Progenitor cell of endocrine pancreas (in vitro differentiated cells): Measurements from ENCODE around the gene KLHDC3. TPM values are rescaled to one million over a fixed set of nuclear protein-coding genes. Genes with fewer than 3 reads are reported as not detected.

ENCODE experiments used
- DNase-seq: peaks from one replicate; pipeline ENCODE4 v3.0.0; 2021; ENCODE audit warnings: low spot score; ENCODE audit not compliant: unreplicated experiment
- H3K27ac Mint-ChIP-seq: 2 replicates; pipeline ENCODE4 v1.8.0; 2021; ENCODE audit warnings: mild to moderate bottlenecking, moderate library complexity, mixed read lengths
- H3K27me3 Mint-ChIP-seq: 2 replicates; pipeline ENCODE4 v1.8.0; 2021; ENCODE audit warnings: mixed read lengths
- H3K36me3 Mint-ChIP-seq: 2 replicates; pipeline ENCODE4 v1.8.0; 2022; ENCODE audit warnings: mixed read lengths; ENCODE audit not compliant: insufficient read depth
- H3K4me1 Mint-ChIP-seq: 2 replicates; pipeline ENCODE4 v1.8.0; 2021; ENCODE audit warnings: low read depth, mixed read lengths
- H3K4me3 Mint-ChIP-seq: 2 replicates; pipeline ENCODE4 v1.8.0; 2021; ENCODE audit warnings: low read depth, mild to moderate bottlenecking, moderate library complexity, mixed read lengths
- H3K9me3 Mint-ChIP-seq: 2 replicates; pipeline ENCODE4 v1.8.0; 2021; ENCODE audit warnings: low read depth, mixed read lengths
- CTCF ChIP-seq: fragments of 200-600 bp; sonication (generic); IDR thresholded peaks from one replicate; pipeline ENCODE4 v1.5.0; 2021; ENCODE audit warnings: antibody characterized with exemption, mild to moderate bottlenecking; ENCODE audit not compliant: unreplicated experiment
- total RNA-seq: library from RNA; stranded (reverse); gene quantifications from 2 replicates; pipeline ENCODE4 v1.2.1, GENCODE V29; 2021

The KLHDC3 gene
- total RNA-seq, 1 donor from 2014 or later: 91.1 TPM

GRCh38 chr6:43029120-43029519, 15.1 kb downstream of the KLHDC3 start:
- H3K4me3 Mint-ChIP-seq: no peak overlapping the region
- H3K9me3 Mint-ChIP-seq: no peaks in the 10 kb centered on the region
- H3K36me3 Mint-ChIP-seq: peaks cover 31% of the 10 kb centered on the region
- H3K27ac Mint-ChIP-seq: peak overlapping the region; percentile 37
- no peaks in the 10 kb centered on the region for H3K27me3 Mint-ChIP-seq
- DNase-seq: no peak
- no peak for TF ChIP-seq CTCF
- no peaks in the 10 kb centered on the region for H3K4me1 Mint-ChIP-seq

GRCh38 chr6:43032326-43032725, 18.3 kb downstream of the KLHDC3 start:
- H3K4me1 Mint-ChIP-seq: no peaks in the 10 kb centered on the region
- H3K27ac Mint-ChIP-seq: no peak overlapping the region
- H3K27me3 Mint-ChIP-seq: no peaks in the 10 kb centered on the region
- no peaks in the 10 kb centered on the region for H3K9me3 Mint-ChIP-seq
- no peak for DNase-seq
- TF ChIP-seq CTCF: no peak
- peaks cover 22% of the 10 kb centered on the region for H3K36me3 Mint-ChIP-seq
- no peak overlapping the region for H3K4me3 Mint-ChIP-seq

- Mint-ChIP-seq H3K4me1 (no peaks in the 10 kb centered on the region), H3K4me3 (no peak overlapping the region), H3K9me3 (no peaks in the 10 kb centered on the region), H3K27ac (no peak overlapping the region), H3K36me3 (peaks cover 26% of the 10 kb centered on the region), H3K27me3 (no peaks in the 10 kb centered on the region)
- no peak for TF ChIP-seq CTCF
- no peak for DNase-seq
Measured at GRCh38 chr6:43033496-43034189, 19.6 kb downstream of the KLHDC3 start.

- H3K9me3 Mint-ChIP-seq: no peaks in the 10 kb centered on the region
- H3K27me3 Mint-ChIP-seq: no peaks in the 10 kb centered on the region
- H3K36me3 Mint-ChIP-seq: peaks cover 26% of the 10 kb centered on the region
- H3K27ac Mint-ChIP-seq: no peak overlapping the region
- no peak overlapping the region for H3K4me3 Mint-ChIP-seq
- DNase-seq: no peak
- TF ChIP-seq CTCF: no peak
- no peaks in the 10 kb centered on the region for H3K4me1 Mint-ChIP-seq
Measured at GRCh38 chr6:43034190-43034525, 20.1 kb downstream of the KLHDC3 start.

GRCh38 chr6:43035495-43036194, 21.6 kb downstream of the KLHDC3 start:
- no peak overlapping the region for H3K27ac Mint-ChIP-seq
- TF ChIP-seq CTCF: no peak
- no peaks in the 10 kb centered on the region for H3K4me1 Mint-ChIP-seq
- no peaks in the 10 kb centered on the region for H3K27me3 Mint-ChIP-seq
- no peak for DNase-seq
- H3K9me3 Mint-ChIP-seq: no peaks in the 10 kb centered on the region
- no peak overlapping the region for H3K4me3 Mint-ChIP-seq
- H3K36me3 Mint-ChIP-seq: peaks cover 26% of the 10 kb centered on the region
